ENCODE data around the gene KDM3B.

Gene KDM3B

DNA sequence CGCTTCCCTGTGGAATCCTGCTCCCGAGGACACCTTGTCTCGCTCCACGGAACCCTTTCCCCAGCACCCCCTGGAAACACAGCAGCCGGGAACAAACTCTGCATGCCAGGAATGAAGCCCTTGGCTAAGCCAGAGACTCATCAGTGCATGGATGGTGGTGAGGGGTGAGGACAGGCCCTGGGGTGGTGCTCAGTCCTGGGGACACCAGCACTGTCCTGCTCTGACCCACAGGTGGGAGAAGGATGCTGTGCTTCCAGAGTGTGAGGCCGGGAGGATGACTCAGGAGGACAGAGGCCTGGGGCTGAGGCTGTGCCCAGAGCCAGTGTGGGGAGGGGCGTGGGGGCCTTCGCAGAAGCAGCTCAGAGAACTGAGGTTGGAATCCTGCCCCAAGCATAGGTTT lies 101.6 kb downstream of the KDM3B start:
- H3K4me1 ChIP-seq (ENCODE audit: low read depth, poor library complexity, severe bottlenecking): no peaks in the 10 kb centered on the region

GRCh38 chr5:138455232-138455930 lies 102.9 kb downstream of the KDM3B start:
- Histone ChIP-seq H3K4me2 (no peak overlapping the region), H4K20me1 (ENCODE audit: insufficient read depth) (no peaks in the 10 kb centered on the region), H3K4me1 (ENCODE audit: low read depth, poor library complexity, severe bottlenecking) (no peaks in the 10 kb centered on the region), H3K36me3 (ENCODE audit: insufficient read depth) (no peaks in the 10 kb centered on the region), H3K9ac (no peak overlapping the region), H2AFZ (ENCODE audit: low read depth) (no peak overlapping the region), H3K79me2 (ENCODE audit: insufficient read depth, low read depth) (no peaks in the 10 kb centered on the region), H3K27me3 (ENCODE audit: insufficient read depth, low read depth) (no peaks in the 10 kb centered on the region; the same call in 1 of the 2 replicates), H3K4me3 (IDR thresholded peaks at IDR 0.05; ENCODE audit: insufficient read depth, low read depth, low read length) (no peak overlapping the region), H3K27ac (no peak overlapping the region)
- TF ChIP-seq CTCF (conservative IDR thresholded peaks at IDR 0.05; ENCODE audit: low read depth, low read length): no peak

More for the DNA sequence above, 101.6 kb downstream of the KDM3B start:
- Histone ChIP-seq H3K9ac (no peak overlapping the region), H3K27ac (no peak overlapping the region), H3K79me2 (ENCODE audit: insufficient read depth, low read depth) (no peaks in the 10 kb centered on the region), H4K20me1 (ENCODE audit: insufficient read depth) (no peaks in the 10 kb centered on the region), H3K36me3 (ENCODE audit: insufficient read depth) (no peaks in the 10 kb centered on the region), H3K27me3 (ENCODE audit: insufficient read depth, low read depth) (no peaks in the 10 kb centered on the region; the same call in 1 of the 2 replicates), H2AFZ (ENCODE audit: low read depth) (no peak overlapping the region), H3K4me3 (IDR thresholded peaks at IDR 0.05; ENCODE audit: insufficient read depth, low read depth, low read length) (no peak overlapping the region), H3K4me2 (no peak overlapping the region)
- no peak for TF ChIP-seq CTCF (conservative IDR thresholded peaks at IDR 0.05; ENCODE audit: low read depth, low read length)

GRCh38 chr5:138457531-138458275 lies 105.2 kb downstream of the KDM3B start:
- no peaks in the 10 kb centered on the region for H4K20me1 ChIP-seq (ENCODE audit: insufficient read depth)
- H3K27ac ChIP-seq: no peak overlapping the region
- H3K4me2 ChIP-seq: no peak overlapping the region
- H3K79me2 ChIP-seq (ENCODE audit: insufficient read depth, low read depth): no peaks in the 10 kb centered on the region
- no peak overlapping the region for H3K9ac ChIP-seq
- no peak overlapping the region for H2AFZ ChIP-seq (ENCODE audit: low read depth)
- no peaks in the 10 kb centered on the region for H3K4me1 ChIP-seq (ENCODE audit: low read depth, poor library complexity, severe bottlenecking)
- no peak for TF ChIP-seq CTCF (conservative IDR thresholded peaks at IDR 0.05; ENCODE audit: low read depth, low read length)
- no peaks in the 10 kb centered on the region; the same call in 1 of the 2 replicates for H3K27me3 ChIP-seq (ENCODE audit: insufficient read depth, low read depth)
- H3K36me3 ChIP-seq (ENCODE audit: insufficient read depth): no peaks in the 10 kb centered on the region
- H3K4me3 ChIP-seq (IDR thresholded peaks at IDR 0.05; ENCODE audit: insufficient read depth, low read depth, low read length): no peak overlapping the region

- Histone ChIP-seq H3K4me1 (ENCODE audit: low read depth, poor library complexity, severe bottlenecking) (peaks cover 2% of the 10 kb centered on the region), H3K27me3 (ENCODE audit: insufficient read depth, low read depth) (no peaks in the 10 kb centered on the region; the same call in 1 of the 2 replicates), H4K20me1 (ENCODE audit: insufficient read depth) (no peaks in the 10 kb centered on the region), H2AFZ (ENCODE audit: low read depth) (no peak overlapping the region), H3K79me2 (ENCODE audit: insufficient read depth, low read depth) (no peaks in the 10 kb centered on the region), H3K27ac (no peak overlapping the region), H3K4me2 (no peak overlapping the region), H3K9ac (no peak overlapping the region), H3K36me3 (ENCODE audit: insufficient read depth) (no peaks in the 10 kb centered on the region), H3K4me3 (IDR thresholded peaks at IDR 0.05; ENCODE audit: insufficient read depth, low read depth, low read length) (no peak overlapping the region)
- TF ChIP-seq CTCF (conservative IDR thresholded peaks at IDR 0.05; ENCODE audit: low read depth, low read length): no peak
These were observed 105.9 kb downstream of the KDM3B start for GRCh38 chr5:138458384-138458783.

Measured in KMS-11 (cell line).